ENCODE data around the gene C6orf132.

Gene C6orf132

DNA sequence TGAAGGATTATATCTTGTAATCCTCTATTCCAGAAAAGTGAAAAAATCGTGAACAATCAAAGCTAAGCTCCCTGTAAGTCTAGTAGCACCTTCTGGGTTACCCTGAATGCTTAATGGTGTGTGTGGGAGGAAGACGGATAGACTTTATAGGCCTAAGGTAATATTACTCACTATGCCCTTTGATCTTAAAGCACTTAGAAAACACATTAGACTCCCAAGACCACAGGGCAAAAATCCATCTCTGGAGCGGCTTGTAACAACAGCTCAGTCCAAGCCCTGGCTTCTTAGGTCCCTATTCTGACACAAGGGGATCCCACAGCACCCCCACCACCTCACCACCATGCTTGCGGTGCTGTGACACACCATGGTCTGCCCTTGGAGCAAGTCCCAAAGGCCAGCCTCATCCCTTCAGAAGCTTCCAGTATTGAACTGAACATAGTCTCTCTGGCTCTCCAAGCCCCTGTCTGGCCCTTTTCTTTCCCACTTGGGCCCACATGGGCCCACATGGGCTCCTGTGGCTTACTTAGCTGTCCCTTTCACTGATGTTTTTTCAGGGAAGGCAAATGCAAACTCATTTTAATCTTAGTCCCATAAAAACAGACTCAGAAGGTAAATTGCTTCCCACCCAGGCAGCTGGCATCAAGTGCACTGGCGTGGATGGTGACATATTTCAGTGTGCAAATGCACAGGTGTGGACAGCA lies 28.3 kb downstream of the C6orf132 start:
- Histone ChIP-seq H4K20me1 (ENCODE audit: insufficient read depth, low read length) (no peaks in the 10 kb centered on the region), H3K4me1 (ENCODE audit: insufficient read depth, low read length, severe bottlenecking) (no peaks in the 10 kb centered on the region), H2AFZ (ENCODE audit: low read length) (no peak overlapping the region), H3F3A (ENCODE audit: insufficient read depth, low read length) (no peaks in the 10 kb centered on the region), H3K4me2 (ENCODE audit: low read length) (no peak overlapping the region), H3K9me2 (ENCODE audit: low read depth, low read length) (no peaks in the 10 kb centered on the region), H3K9me3 (ENCODE audit: low read length) (no peaks in the 10 kb centered on the region), H3K27me3 (ENCODE audit: insufficient read depth, low read length) (no peaks in the 10 kb centered on the region; the same call in 1 of the 2 replicates), H3K36me3 (ENCODE audit: insufficient read depth, low read length) (no peaks in the 10 kb centered on the region), H3K79me2 (ENCODE audit: insufficient read depth, low read length) (no peaks in the 10 kb centered on the region), H3K9ac (ENCODE audit: low read length) (no peak overlapping the region), H3K27ac (ENCODE audit: low read depth, low read length, poor library complexity, severe bottlenecking) (no peak overlapping the region), H3K4me3 (ENCODE audit: low read depth, low read length, poor library complexity, severe bottlenecking) (no peak overlapping the region)
- TF ChIP-seq, protein P1, sequence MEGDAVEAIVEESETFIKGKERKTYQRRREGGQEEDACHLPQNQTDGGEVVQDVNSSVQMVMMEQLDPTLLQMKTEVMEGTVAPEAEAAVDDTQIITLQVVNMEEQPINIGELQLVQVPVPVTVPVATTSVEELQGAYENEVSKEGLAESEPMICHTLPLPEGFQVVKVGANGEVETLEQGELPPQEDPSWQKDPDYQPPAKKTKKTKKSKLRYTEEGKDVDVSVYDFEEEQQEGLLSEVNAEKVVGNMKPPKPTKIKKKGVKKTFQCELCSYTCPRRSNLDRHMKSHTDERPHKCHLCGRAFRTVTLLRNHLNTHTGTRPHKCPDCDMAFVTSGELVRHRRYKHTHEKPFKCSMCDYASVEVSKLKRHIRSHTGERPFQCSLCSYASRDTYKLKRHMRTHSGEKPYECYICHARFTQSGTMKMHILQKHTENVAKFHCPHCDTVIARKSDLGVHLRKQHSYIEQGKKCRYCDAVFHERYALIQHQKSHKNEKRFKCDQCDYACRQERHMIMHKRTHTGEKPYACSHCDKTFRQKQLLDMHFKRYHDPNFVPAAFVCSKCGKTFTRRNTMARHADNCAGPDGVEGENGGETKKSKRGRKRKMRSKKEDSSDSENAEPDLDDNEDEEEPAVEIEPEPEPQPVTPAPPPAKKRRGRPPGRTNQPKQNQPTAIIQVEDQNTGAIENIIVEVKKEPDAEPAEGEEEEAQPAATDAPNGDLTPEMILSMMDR (IDR thresholded peaks at IDR 0.05; ENCODE audit: low read length) = no peak
- no peak for TF ChIP-seq EZH2 (IDR thresholded peaks at IDR 0.05; ENCODE audit: borderline replicate concordance, low read length)

GRCh38 chr6:42112351-42112750 lies 30.1 kb downstream of the C6orf132 start:
- Histone ChIP-seq H3K4me1 (ENCODE audit: insufficient read depth, low read length, severe bottlenecking) (no peaks in the 10 kb centered on the region), H3K36me3 (ENCODE audit: insufficient read depth, low read length) (no peaks in the 10 kb centered on the region), H3K27ac (ENCODE audit: low read depth, low read length, poor library complexity, severe bottlenecking) (no peak overlapping the region), H3K9ac (ENCODE audit: low read length) (no peak overlapping the region), H3K4me2 (ENCODE audit: low read length) (no peak overlapping the region), H3K9me2 (ENCODE audit: low read depth, low read length) (no peaks in the 10 kb centered on the region), H3K79me2 (ENCODE audit: insufficient read depth, low read length) (no peaks in the 10 kb centered on the region), H3F3A (ENCODE audit: insufficient read depth, low read length) (no peaks in the 10 kb centered on the region), H3K9me3 (ENCODE audit: low read length) (no peaks in the 10 kb centered on the region), H4K20me1 (ENCODE audit: insufficient read depth, low read length) (no peaks in the 10 kb centered on the region), H2AFZ (ENCODE audit: low read length) (no peak overlapping the region), H3K4me3 (ENCODE audit: low read depth, low read length, poor library complexity, severe bottlenecking) (no peak overlapping the region), H3K27me3 (ENCODE audit: insufficient read depth, low read length) (no peaks in the 10 kb centered on the region; the same call in 1 of the 2 replicates)
- TF ChIP-seq EZH2 (IDR thresholded peaks at IDR 0.05; ENCODE audit: borderline replicate concordance, low read length) = no peak
- TF ChIP-seq, protein P1 (IDR thresholded peaks at IDR 0.05; ENCODE audit: low read length) = no peak

DNA sequence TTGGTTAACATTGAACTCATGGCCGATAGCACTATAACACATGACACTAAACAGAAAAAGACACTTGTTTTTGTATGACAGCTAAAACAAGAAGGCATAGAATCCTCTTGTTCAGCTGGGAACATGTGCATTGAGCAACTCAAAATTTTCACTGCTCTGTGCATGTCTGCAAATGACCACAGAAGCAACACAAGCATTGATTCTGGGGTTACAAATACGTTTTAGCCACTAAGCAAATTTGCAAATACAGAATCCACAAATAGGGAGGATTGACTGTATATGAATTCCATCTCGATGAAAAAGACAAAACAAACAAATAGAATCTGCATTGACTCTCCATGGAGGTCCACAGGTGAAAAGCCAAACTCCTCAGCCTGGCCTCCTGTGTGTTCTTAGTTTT lies 31.7 kb downstream of the C6orf132 start:
- Histone ChIP-seq H4K20me1 (ENCODE audit: insufficient read depth, low read length) (no peaks in the 10 kb centered on the region), H3K9me2 (ENCODE audit: low read depth, low read length) (no peaks in the 10 kb centered on the region), H3K79me2 (ENCODE audit: insufficient read depth, low read length) (no peaks in the 10 kb centered on the region), H3K27me3 (ENCODE audit: insufficient read depth, low read length) (peaks cover 2% of the 10 kb centered on the region; the same call in 1 of the 2 replicates), H3K9me3 (ENCODE audit: low read length) (no peaks in the 10 kb centered on the region), H3K36me3 (ENCODE audit: insufficient read depth, low read length) (no peaks in the 10 kb centered on the region), H3K27ac (ENCODE audit: low read depth, low read length, poor library complexity, severe bottlenecking) (no peak overlapping the region), H3K4me3 (ENCODE audit: low read depth, low read length, poor library complexity, severe bottlenecking) (no peak overlapping the region), H3K4me2 (ENCODE audit: low read length) (no peak overlapping the region), H2AFZ (ENCODE audit: low read length) (no peak overlapping the region), H3K9ac (ENCODE audit: low read length) (no peak overlapping the region), H3K4me1 (ENCODE audit: insufficient read depth, low read length, severe bottlenecking) (no peaks in the 10 kb centered on the region), H3F3A (ENCODE audit: insufficient read depth, low read length) (no peaks in the 10 kb centered on the region)
- TF ChIP-seq EZH2 (IDR thresholded peaks at IDR 0.05; ENCODE audit: borderline replicate concordance, low read length) = no peak
- TF ChIP-seq, protein P1 (IDR thresholded peaks at IDR 0.05; ENCODE audit: low read length) = no peak

Measured in OCI-LY1 (cell line).